Colonic mucosa (tissue), 4 donors: ENCODE measurements around the gene TNF. TPM values are rescaled to one million over a fixed set of nuclear protein-coding genes. Genes with fewer than 3 reads are reported as not detected.

ENCODE experiments used
- DNase-seq: peaks from one replicate; pipeline ENCODE4 v3.0.0-alpha.2; 2020
- H3K27ac ChIP-seq: fragments of 200-600 bp; one replicate; pipeline ENCODE4 v1.8.0; 2021
- H3K27me3 ChIP-seq: fragments of 200-600 bp; one replicate; pipeline ENCODE4 v1.8.0; 2021
- H3K36me3 ChIP-seq: fragments of 200-600 bp; one replicate; pipeline ENCODE4 v1.8.0; 2021
- H3K4me1 ChIP-seq: fragments of 200-600 bp; one replicate; pipeline ENCODE4 v1.8.0; 2021; ENCODE audit warnings: mild to moderate bottlenecking
- H3K4me3 ChIP-seq: fragments of 200-600 bp; one replicate; pipeline ENCODE4 v1.8.0; 2021
- H3K9ac ChIP-seq, 2 donors: one replicate each; pipeline ENCODE4 v1.7.0; 2013; ENCODE audit warnings: control low read depth in 2 of 2, low read depth in 2 of 2, low read length in 2 of 2
- H3K9me3 ChIP-seq: fragments of 200-600 bp; one replicate; pipeline ENCODE4 v1.8.0; 2021
- intact Hi-C: fragments of 100-400 bp; cut with DNase I; formaldehyde crosslinking; loops from one replicate; pipeline ENCODE4 v1.14.1; 2022
- total RNA-seq, 2 donors: library from RNA; stranded (reverse); fragmentation: NEBNext Ultra II Directional in 1 of 2; extraction: Animal tissue kit (Norgen Biotek cat#: 25700) in 1 of 2; gene quantifications; one replicate each; pipeline ENCODE4 v1.2.1, GENCODE V29; 2021
- TF ChIP-seq, protein P1 (sequence below): fragments of 200-600 bp; IDR thresholded peaks from one replicate; pipeline ENCODE4 v1.8.0; 2022; ENCODE audit warnings: antibody characterized with exemption, mild to moderate bottlenecking
- donor health status: healthy.
- donor health status: DM: no; HTN: no; CAD: no.
- donor health status: DM: no; HTN: no; CAD: no.

The TNF gene
- total RNA-seq, 2 donors from 2014 or later, result 0.48 to 1.4 TPM

DNA sequence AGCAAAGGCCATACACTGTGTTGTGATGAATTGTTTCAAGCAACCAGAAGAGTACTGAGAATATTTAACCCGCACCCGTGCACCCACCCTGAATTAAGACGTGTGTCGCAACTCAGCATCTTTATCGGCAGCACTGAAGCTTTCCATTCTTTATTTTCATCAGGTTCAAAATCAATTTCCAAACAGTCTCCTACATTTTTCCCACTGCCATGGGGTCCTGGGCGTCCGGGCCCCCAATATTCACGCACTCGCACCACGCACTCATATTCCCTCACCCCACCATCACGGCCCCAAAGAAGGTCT, 5.0 kb downstream of the TNF start:
- DNase-seq, result no peak
- Histone ChIP-seq H3K9ac (peak overlapping the region; percentile 82 to 87), H3K4me1 (peaks cover 4% of the 10 kb centered on the region), H3K4me3 (peak overlapping the region; percentile 83), H3K27ac (peak overlapping the region; percentile 78), H3K27me3 (no peaks in the 10 kb centered on the region), H3K9me3 (no peaks in the 10 kb centered on the region), H3K36me3 (no peaks in the 10 kb centered on the region)
- intact Hi-C loops, result no loop called here
- TF ChIP-seq, protein P1, sequence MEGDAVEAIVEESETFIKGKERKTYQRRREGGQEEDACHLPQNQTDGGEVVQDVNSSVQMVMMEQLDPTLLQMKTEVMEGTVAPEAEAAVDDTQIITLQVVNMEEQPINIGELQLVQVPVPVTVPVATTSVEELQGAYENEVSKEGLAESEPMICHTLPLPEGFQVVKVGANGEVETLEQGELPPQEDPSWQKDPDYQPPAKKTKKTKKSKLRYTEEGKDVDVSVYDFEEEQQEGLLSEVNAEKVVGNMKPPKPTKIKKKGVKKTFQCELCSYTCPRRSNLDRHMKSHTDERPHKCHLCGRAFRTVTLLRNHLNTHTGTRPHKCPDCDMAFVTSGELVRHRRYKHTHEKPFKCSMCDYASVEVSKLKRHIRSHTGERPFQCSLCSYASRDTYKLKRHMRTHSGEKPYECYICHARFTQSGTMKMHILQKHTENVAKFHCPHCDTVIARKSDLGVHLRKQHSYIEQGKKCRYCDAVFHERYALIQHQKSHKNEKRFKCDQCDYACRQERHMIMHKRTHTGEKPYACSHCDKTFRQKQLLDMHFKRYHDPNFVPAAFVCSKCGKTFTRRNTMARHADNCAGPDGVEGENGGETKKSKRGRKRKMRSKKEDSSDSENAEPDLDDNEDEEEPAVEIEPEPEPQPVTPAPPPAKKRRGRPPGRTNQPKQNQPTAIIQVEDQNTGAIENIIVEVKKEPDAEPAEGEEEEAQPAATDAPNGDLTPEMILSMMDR, result no peak

DNA sequence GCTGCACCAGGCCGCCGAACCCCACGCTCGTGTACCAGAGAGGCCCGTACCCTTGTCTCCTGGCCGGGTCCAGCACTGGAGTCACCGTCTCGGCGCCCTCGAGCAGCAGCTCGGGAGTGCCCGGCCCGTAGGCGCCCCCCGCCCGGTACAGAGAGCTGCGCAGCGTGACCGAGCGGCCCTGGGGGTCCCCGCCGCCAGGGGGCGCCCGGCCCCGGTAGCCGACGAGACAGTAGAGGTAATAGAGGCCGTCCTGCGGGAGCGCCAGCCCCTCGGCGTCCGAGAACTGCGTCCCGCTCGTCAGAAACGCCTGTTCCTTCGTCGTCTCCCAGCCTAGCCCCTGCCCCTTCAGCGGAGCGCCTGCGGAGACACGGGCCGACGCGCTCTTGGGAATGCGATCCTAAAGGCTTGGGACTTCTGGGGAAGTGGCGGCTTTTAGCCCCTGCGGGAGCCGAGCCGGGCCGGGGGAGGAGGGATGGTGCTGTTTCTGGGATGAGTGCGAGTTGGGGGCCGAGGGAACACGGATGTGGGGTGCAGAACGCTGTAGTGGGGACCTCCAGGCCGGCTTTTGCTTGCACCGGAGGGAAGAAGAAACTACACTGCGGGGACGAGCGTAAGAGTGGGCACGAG, 5.6 kb downstream of the TNF start:
- Histone ChIP-seq H3K27me3 (no peaks in the 10 kb centered on the region), H3K4me3 (peak overlapping the region; percentile 83), H3K9me3 (no peaks in the 10 kb centered on the region), H3K36me3 (no peaks in the 10 kb centered on the region), H3K27ac (peak overlapping the region; percentile 78), H3K4me1 (peaks cover 4% of the 10 kb centered on the region), H3K9ac (peak overlapping the region; percentile 82 to 87)
- intact Hi-C loops, result no loop called here
- peak; percentile 88 for DNase-seq
- TF ChIP-seq, protein P1, result peak; percentile 99

DNA sequence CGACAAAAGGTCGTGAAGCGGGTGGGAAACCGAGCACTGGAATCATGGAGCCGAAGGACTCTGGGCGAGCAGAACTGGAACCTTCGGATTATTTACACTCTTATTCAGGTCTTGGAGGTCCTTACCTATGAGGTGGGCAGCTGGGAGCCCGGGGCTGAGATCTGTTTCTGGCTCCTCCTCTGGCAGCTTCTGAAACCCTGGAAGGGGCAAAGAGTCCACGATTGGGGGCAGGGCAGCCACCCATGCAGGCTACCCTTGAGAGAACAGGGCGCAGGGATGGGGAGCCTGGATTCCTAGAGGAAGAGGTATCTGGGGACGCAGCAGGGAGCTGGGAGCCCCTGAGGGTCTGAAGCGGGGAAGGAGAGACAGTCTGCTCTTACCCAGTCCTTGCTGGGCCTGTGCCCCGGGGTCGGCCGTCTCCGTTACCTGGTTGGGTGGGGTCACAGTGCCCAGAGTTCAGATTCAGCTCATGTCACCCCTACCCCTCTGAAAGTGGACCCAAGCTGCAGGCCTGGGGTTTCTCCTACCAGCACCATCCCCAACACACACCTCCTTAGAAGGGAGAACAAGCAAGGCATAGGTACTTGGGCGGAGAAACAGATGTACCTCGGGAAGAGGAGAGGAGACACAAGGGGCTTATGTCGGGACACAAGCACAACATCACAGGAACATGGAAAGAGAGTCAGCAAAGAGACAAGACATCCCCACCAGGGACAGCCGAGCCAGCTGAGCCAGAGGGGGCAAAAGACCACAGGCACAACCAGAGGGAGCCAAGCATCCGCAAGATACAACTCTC, 6.3 kb downstream of the TNF start:
- Histone ChIP-seq H3K27me3 (no peaks in the 10 kb centered on the region), H3K4me3 (peak overlapping the region; percentile 83), H3K27ac (peak overlapping the region; percentile 78), H3K9ac (peak overlapping the region; percentile 82 to 87), H3K4me1 (peaks cover 4% of the 10 kb centered on the region), H3K9me3 (no peaks in the 10 kb centered on the region), H3K36me3 (no peaks in the 10 kb centered on the region)
- intact Hi-C loops, result no loop called here
- TF ChIP-seq, protein P1, result no peak
- DNase-seq, result no peak

DNA sequence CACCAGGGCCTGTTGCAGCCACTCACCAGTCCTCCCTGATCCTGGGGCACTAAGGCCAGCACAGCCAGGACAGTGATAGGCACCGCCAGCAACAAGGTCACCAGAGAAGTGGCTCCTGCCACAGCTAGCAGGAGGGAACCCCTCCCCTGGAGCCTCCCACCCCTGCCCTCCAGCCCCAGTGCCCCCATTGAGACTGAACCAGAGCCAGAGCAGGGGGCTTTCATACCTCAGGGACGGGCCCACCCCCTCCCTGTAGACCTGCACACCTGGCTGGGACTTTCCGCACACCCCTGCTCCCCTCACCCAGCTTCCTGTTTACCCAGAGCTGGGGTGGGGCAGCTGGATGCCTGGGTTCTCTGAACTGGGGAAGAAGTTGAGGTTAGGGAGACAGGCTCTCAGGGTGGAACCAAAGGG, 6.9 kb downstream of the TNF start, which contains the start of gene LTB:
Gene LTB, minus strand, starts transcription at position 195 of the 414 bp plus-strand sequence. Its CDS starts 7 bp downstream, at position 188.
- no peaks in the 10 kb centered on the region for H3K9me3 ChIP-seq
- peak within 1 kb of the TSS; percentile 83 for H3K4me3 ChIP-seq
- no peak for DNase-seq
- peak within 1 kb of the TSS; percentile 82 to 87 for H3K9ac ChIP-seq
- TF ChIP-seq, protein P1, result no peak
- no peaks in the 10 kb centered on the region for H3K27me3 ChIP-seq
- no peaks in the 10 kb centered on the region for H3K36me3 ChIP-seq
- H3K27ac ChIP-seq, result peak within 1 kb of the TSS; percentile 78
- peaks cover 4% of the 10 kb centered on the region for H3K4me1 ChIP-seq
- intact Hi-C loops, result no loop called here

DNA sequence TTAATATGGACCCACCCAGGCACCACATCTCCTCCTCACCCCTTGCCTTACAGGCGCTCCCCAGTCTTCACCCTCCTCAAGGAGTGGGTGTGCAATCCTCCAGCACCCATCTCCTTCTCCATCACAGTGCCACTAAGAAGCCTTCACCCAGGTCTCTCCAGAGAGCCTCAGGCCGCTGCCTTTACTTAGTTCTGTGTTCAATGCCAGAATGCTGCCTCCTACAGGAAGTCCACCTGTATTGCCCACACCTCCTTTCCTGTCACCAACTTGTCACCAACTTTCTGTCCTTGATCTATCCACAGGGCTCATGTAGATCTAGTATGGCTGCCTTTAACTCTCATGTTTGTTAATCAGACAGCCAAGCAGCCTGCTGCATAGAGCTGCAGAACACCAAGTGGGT, 10.1 kb downstream of the TNF start:
- H3K36me3 ChIP-seq, result no peaks in the 10 kb centered on the region
- no peak overlapping the region for H3K4me3 ChIP-seq
- peak overlapping the region; percentile 47 for H3K27ac ChIP-seq
- H3K9ac ChIP-seq, result peak overlapping the region in 1 of 2 donors; percentile 7
- peaks cover 3% of the 10 kb centered on the region for H3K4me1 ChIP-seq
- no peaks in the 10 kb centered on the region for H3K9me3 ChIP-seq
- DNase-seq, result no peak
- TF ChIP-seq, protein P1, result no peak
- intact Hi-C loops, result no loop called here
- H3K27me3 ChIP-seq, result no peaks in the 10 kb centered on the region
